NB4 (cell line): ENCODE data around the gene S100A6.

Source experiments
- CTCF ChIP-seq: IDR thresholded peaks from one replicate; pipeline ENCODE4 v1.5.1; 2012; ENCODE audit warnings: low read depth, low read length
- POLR2A ChIP-seq: IDR thresholded peaks from 2 replicates; pipeline ENCODE4 v1.6.1; 2011; ENCODE audit warnings: mild to moderate bottlenecking; ENCODE audit not compliant: insufficient read length; ENCODE audit errors: extremely low read depth

GRCh38 chr1:153532181-153532580 lies 3.6 kb downstream of the S100A6 start:
- no peak for TF ChIP-seq CTCF
- no peak for TF ChIP-seq POLR2A
